HepG2 (cell line): ENCODE results near the gene PIGL. TPM values are rescaled to one million over a fixed set of nuclear protein-coding genes. Genes with fewer than 3 reads are reported as not detected.
A peak's percentile ranks its signal among the peaks of the same experiment; 100 is the strongest.

Experiments used
- CBX2 ChIP-seq, 2 experiments: fragments of 200-600 bp in 1 of 2; sonication (generic); formaldehyde crosslinking in 1 of 2; IDR thresholded peaks; 2 replicates each; pipeline versions ENCODE4 v1.7.0 to v1.8.1; 2018 to 2022; ENCODE audit warnings: low read depth in 2 of 2, low read length in 1 of 2, mild to moderate bottlenecking in 1 of 2, missing genetic modification reagents in 1 of 2
- GLI4 ChIP-seq: sonication (generic); formaldehyde crosslinking; IDR thresholded peaks from 2 replicates; pipeline ENCODE4 v1.5.1; 2020; ENCODE audit warnings: missing genetic modification reagents, mild to moderate bottlenecking, moderate library complexity, borderline replicate concordance
- HOXA7 ChIP-seq: sonication (generic); formaldehyde crosslinking; IDR thresholded peaks from 2 replicates; pipeline ENCODE4 v1.8.1; 2022; ENCODE audit warnings: mild to moderate bottlenecking, missing genetic modification reagents, moderate library complexity
- IKZF4 ChIP-seq: sonication (generic); formaldehyde crosslinking; IDR thresholded peaks from 2 replicates; pipeline ENCODE4 v1.5.1; 2020; ENCODE audit warnings: borderline replicate concordance, mild to moderate bottlenecking, low read depth, missing genetic modification reagents; ENCODE audit errors: not compliant biosample characterization
- KMT2A ChIP-seq: sonication (generic); formaldehyde crosslinking; IDR thresholded peaks from 2 replicates; pipeline ENCODE4 v1.4.0; 2020; ENCODE audit warnings: missing genetic modification reagents
- LCORL ChIP-seq, 2 experiments: fragments of 450-650 bp in 1 of 2; sonication (generic) in 1 of 2; formaldehyde crosslinking in 1 of 2; IDR thresholded peaks; 2 replicates each; pipeline versions ENCODE4 v1.5.0 to v1.6.1; 2017 to 2020; ENCODE audit warnings: antibody characterized with exemption in 1 of 2, missing genetic modification reagents in 1 of 2
- NR2C2 ChIP-seq: sonication (generic); formaldehyde crosslinking; IDR thresholded peaks from 2 replicates; pipeline ENCODE4 v1.4.0; 2020; ENCODE audit warnings: missing genetic modification reagents, mild to moderate bottlenecking, moderate library complexity, borderline replicate concordance
- NRL ChIP-seq: sonication (generic); formaldehyde crosslinking; IDR thresholded peaks from 2 replicates; pipeline ENCODE4 v1.5.0; 2020; ENCODE audit warnings: missing genetic modification reagents, mild to moderate bottlenecking, moderate library complexity, borderline replicate concordance
- RNF2 ChIP-seq: fragments of 450-650 bp; conservative IDR thresholded peaks from 2 replicates; pipeline ENCODE4 v1.6.1; 2016; ENCODE audit warnings: low read depth
- SALL1 ChIP-seq: sonication (generic); formaldehyde crosslinking; IDR thresholded peaks from 2 replicates; pipeline ENCODE4 v1.8.0; 2022; ENCODE audit warnings: mild to moderate bottlenecking, missing genetic modification reagents
- SPEN ChIP-seq: sonication (generic); formaldehyde crosslinking; IDR thresholded peaks from 2 replicates; pipeline ENCODE4 v1.5.1; 2020; ENCODE audit warnings: low read depth, mild to moderate bottlenecking, missing genetic modification reagents
- ZNF333 ChIP-seq: sonication (generic); formaldehyde crosslinking; IDR thresholded peaks from 2 replicates; pipeline ENCODE4 v1.4.0; 2020; ENCODE audit warnings: mild to moderate bottlenecking, missing genetic modification reagents, borderline replicate concordance
- ZNF703 ChIP-seq: sonication (generic); formaldehyde crosslinking; IDR thresholded peaks from 2 replicates; pipeline ENCODE4 v1.5.1; 2020; ENCODE audit warnings: missing genetic modification reagents, mild to moderate bottlenecking, moderate library complexity, borderline replicate concordance
- polyA plus RNA-seq, 8 experiments: library from polyadenylated mRNA; depleted of rRNA in 3 of 8; stranded (reverse) in 7 of 8; unstranded in 1 of 8; fragments of >200 nt; fragmentation: Illumina TruSeq in 4 of 8; extraction: Trizol in 4 of 8; gene quantifications; 2 replicates each; pipeline versions ENCODE4 v1.2.1 to v1.2.3, GENCODE V29; 2011 to 2016; ENCODE audit warnings: low read depth in 4 of 8, missing spikeins in 1 of 8, mixed read lengths in 1 of 8; ENCODE audit not compliant: insufficient read depth in 1 of 8
- total RNA-seq, 5 experiments: library from RNA; depleted of rRNA; stranded (reverse); fragments of >200 nt; fragmentation: Illumina TruSeq; extraction: Trizol; gene quantifications; 2 replicates each; pipeline ENCODE4 v1.2.3, GENCODE V29; 2016; ENCODE audit warnings: low read depth in 1 of 5
- TF ChIP-seq, protein P1 (sequence below): IDR thresholded peaks from 2 replicates; pipeline ENCODE4 v1.6.1; 2016
- TF ChIP-seq, protein P2 (sequence below): sonication (generic); formaldehyde crosslinking; IDR thresholded peaks from 2 replicates; pipeline ENCODE4 v1.5.0; 2020; ENCODE audit warnings: mild to moderate bottlenecking, missing genetic modification reagents, moderate library complexity
- TF ChIP-seq, protein P3 (sequence below): sonication (generic); formaldehyde crosslinking; IDR thresholded peaks from 2 replicates; pipeline ENCODE4 v1.4.0; 2020; ENCODE audit warnings: missing genetic modification reagents
- TF ChIP-seq, protein P4 (sequence below): IDR thresholded peaks from 2 replicates; pipeline ENCODE4 v1.6.1; 2012; ENCODE audit warnings: low read depth, low read length, improper control_type of control experiment
- TF ChIP-seq, protein P5 (sequence below): sonication (generic); formaldehyde crosslinking; IDR thresholded peaks from 2 replicates; pipeline ENCODE4 v1.4.0; 2020; ENCODE audit warnings: missing genetic modification reagents

The PIGL gene
- total and polyA plus RNA-seq, 2 of the 13 experiments (the other 11 are each of a cell fraction or from before 2014, with no cell fraction given), result 28.5 to 63.8 TPM

DNA sequence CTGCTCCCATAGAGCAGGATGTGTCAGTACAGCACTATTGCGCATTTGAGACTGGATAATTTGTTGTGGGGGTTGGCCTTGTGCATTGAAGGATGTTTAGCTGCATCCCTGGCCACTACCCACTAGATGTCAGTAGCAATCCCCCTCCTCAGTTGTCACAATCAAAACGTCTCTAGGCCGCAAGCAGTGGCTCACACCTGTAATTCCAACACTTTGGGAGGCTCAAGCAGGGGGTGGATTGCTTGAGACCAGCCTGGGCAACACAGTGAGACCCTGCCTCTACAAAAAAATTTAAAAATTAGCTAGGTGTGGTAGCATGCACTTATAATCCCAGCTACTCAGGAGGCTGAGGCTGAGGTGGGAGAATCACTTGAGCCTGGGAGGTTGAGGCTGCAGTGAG, 87.8 kb downstream of the PIGL start (continued):
- no peak for TF ChIP-seq CBX2 (IDR thresholded peaks at IDR 0.05; ENCODE audit: low read depth, low read length)
- no peak for TF ChIP-seq CBX2 (CRISPR knock-in tag; IDR thresholded peaks at IDR 0.05; ENCODE audit: low read depth)
- TF ChIP-seq, protein P1, sequence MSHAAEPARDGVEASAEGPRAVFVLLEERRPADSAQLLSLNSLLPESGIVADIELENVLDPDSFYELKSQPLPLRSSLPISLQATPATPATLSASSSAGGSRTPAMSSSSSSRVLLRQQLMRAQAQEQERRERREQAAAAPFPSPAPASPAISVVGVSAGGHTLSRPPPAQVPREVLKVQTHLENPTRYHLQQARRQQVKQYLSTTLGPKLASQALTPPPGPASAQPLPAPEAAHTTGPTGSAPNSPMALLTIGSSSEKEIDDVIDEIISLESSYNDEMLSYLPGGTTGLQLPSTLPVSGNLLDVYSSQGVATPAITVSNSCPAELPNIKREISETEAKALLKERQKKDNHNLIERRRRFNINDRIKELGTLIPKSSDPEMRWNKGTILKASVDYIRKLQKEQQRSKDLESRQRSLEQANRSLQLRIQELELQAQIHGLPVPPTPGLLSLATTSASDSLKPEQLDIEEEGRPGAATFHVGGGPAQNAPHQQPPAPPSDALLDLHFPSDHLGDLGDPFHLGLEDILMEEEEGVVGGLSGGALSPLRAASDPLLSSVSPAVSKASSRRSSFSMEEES (CRISPR knock-in tag), result no peak
- TF ChIP-seq GLI4 (CRISPR knock-in tag), result no peak
- TF ChIP-seq NR2C2 (CRISPR knock-in tag), result no peak
- TF ChIP-seq, protein P2, sequence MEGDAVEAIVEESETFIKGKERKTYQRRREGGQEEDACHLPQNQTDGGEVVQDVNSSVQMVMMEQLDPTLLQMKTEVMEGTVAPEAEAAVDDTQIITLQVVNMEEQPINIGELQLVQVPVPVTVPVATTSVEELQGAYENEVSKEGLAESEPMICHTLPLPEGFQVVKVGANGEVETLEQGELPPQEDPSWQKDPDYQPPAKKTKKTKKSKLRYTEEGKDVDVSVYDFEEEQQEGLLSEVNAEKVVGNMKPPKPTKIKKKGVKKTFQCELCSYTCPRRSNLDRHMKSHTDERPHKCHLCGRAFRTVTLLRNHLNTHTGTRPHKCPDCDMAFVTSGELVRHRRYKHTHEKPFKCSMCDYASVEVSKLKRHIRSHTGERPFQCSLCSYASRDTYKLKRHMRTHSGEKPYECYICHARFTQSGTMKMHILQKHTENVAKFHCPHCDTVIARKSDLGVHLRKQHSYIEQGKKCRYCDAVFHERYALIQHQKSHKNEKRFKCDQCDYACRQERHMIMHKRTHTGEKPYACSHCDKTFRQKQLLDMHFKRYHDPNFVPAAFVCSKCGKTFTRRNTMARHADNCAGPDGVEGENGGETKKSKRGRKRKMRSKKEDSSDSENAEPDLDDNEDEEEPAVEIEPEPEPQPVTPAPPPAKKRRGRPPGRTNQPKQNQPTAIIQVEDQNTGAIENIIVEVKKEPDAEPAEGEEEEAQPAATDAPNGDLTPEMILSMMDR (CRISPR knock-in tag), result peak; percentile 86
- no peak for TF ChIP-seq HOXA7
- TF ChIP-seq, protein P3, sequence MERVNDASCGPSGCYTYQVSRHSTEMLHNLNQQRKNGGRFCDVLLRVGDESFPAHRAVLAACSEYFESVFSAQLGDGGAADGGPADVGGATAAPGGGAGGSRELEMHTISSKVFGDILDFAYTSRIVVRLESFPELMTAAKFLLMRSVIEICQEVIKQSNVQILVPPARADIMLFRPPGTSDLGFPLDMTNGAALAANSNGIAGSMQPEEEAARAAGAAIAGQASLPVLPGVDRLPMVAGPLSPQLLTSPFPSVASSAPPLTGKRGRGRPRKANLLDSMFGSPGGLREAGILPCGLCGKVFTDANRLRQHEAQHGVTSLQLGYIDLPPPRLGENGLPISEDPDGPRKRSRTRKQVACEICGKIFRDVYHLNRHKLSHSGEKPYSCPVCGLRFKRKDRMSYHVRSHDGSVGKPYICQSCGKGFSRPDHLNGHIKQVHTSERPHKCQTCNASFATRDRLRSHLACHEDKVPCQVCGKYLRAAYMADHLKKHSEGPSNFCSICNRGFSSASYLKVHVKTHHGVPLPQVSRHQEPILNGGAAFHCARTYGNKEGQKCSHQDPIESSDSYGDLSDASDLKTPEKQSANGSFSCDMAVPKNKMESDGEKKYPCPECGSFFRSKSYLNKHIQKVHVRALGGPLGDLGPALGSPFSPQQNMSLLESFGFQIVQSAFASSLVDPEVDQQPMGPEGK (CRISPR knock-in tag), result no peak
- no peak for TF ChIP-seq KMT2A (CRISPR knock-in tag)
- peak; percentile 54; the same call in 1 of the 2 replicates for TF ChIP-seq SALL1 (CRISPR knock-in tag)
- TF ChIP-seq, protein P4, sequence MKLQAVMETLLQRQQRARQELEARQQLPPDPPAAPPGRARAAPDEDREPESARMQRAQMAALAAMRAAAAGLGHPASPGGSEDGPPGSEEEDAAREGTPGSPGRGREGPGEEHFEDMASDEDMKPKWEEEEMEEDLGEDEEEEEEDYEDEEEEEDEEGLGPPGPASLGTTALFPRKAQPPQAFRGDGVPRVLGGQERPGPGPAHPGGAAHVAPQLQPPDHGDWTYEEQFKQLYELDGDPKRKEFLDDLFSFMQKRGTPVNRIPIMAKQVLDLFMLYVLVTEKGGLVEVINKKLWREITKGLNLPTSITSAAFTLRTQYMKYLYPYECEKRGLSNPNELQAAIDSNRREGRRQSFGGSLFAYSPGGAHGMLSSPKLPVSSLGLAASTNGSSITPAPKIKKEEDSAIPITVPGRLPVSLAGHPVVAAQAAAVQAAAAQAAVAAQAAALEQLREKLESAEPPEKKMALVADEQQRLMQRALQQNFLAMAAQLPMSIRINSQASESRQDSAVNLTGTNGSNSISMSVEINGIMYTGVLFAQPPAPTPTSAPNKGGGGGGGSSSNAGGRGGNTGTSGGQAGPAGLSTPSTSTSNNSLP, result peak; percentile 15; the same call in 1 of the 2 replicates
- TF ChIP-seq ZNF333 (CRISPR knock-in tag), result no peak
- no peak for TF ChIP-seq NRL (CRISPR knock-in tag)
- TF ChIP-seq, protein P5, sequence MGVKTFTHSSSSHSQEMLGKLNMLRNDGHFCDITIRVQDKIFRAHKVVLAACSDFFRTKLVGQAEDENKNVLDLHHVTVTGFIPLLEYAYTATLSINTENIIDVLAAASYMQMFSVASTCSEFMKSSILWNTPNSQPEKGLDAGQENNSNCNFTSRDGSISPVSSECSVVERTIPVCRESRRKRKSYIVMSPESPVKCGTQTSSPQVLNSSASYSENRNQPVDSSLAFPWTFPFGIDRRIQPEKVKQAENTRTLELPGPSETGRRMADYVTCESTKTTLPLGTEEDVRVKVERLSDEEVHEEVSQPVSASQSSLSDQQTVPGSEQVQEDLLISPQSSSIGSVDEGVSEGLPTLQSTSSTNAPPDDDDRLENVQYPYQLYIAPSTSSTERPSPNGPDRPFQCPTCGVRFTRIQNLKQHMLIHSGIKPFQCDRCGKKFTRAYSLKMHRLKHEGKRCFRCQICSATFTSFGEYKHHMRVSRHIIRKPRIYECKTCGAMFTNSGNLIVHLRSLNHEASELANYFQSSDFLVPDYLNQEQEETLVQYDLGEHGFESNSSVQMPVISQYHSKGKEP (CRISPR knock-in tag), result no peak
- TF ChIP-seq SPEN (CRISPR knock-in tag), result no peak
- no peak for TF ChIP-seq LCORL (IDR thresholded peaks at IDR 0.05)
- TF ChIP-seq LCORL (CRISPR knock-in tag; IDR thresholded peaks at IDR 0.05), result peak; percentile 69; the same call in 1 of the 2 replicates
- TF ChIP-seq IKZF4 (CRISPR knock-in tag), result no peak
- no peak for TF ChIP-seq ZNF703
- no peak for TF ChIP-seq RNF2
